Lower leg skin (tissue), 3 donors: ENCODE data around the gene AMER2.

ENCODE experiments used
- CTCF ChIP-seq, 3 donors: fragments of 450-650 bp; IDR thresholded peaks; one replicate each; pipeline ENCODE4 v1.5.1; 2016; ENCODE audit warnings: antibody characterized with exemption in 3 of 3, mild to moderate bottlenecking in 3 of 3, moderate library complexity in 2 of 3
- POLR2A ChIP-seq, 2 donors: fragments of 450-650 bp; IDR thresholded peaks; one replicate each; pipeline ENCODE4 v1.6.1; 2016 to 2017; ENCODE audit warnings: antibody characterized with exemption in 2 of 2, mild to moderate bottlenecking in 1 of 2, moderate library complexity in 1 of 2

GRCh38 chr13:25190771-25191170 is 18.7 kb upstream of the AMER2 start:
- TF ChIP-seq CTCF (IDR thresholded peaks at IDR 0.05) (no peak), POLR2A (IDR thresholded peaks at IDR 0.05) (no peak)
